ENCODE data around the gene MIP. TPM values are rescaled to one million over a fixed set of nuclear protein-coding genes. Genes with fewer than 3 reads are reported as not detected.
A peak's percentile ranks its signal among the peaks of the same experiment; 100 is the strongest.

The MIP gene
- total and polyA plus RNA-seq, 2 of the 13 experiments (the other 11 are each of a cell fraction or from before 2014, with no cell fraction given): not detected

DNA sequence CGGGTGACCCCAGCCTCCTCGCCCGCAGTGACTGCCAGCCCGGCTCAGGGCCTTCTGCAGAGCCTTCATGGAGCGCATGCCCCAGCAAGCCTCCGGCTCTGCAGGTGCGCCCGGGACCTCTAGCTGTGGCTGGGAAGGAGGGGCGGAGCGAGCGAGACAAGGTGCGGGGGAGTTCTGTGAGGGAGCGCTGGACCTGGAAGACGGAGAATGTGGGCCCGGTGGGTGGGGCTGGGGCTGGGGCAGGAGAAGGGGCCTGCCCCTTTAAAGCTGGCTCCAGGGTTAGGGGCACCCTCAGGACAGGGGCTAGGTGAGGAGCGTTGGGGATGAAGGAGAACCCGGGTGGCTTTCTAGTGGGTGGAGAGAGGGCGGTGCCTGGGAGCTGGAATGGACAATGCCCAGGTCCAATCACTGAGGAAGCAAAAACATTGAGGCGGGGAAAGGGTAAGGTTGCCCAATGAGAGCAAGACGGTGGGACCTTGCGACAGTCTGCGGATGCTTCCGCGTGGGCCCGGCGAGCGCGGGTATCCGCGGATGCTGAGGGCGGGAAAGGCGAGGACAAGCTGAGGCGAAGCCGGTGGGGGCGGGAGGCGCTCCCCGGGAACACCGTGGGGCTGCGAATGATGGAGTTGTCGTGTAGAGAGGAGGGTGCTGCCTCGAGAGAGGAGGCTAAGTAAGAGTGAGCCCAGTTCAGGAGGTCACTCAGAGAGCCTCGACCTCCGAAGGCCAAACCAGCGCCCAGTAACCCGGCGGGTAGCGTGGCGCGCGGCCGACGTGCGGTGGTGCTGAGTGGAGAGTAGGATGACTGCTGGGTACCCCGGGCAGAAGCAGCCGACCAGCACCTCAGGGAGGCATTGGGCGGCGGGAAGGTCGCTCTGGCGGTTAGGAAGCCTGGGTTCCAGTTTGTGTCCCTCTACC lies 33.8 kb upstream of the MIP start, which contains the start of gene GLS2 (continued):
- TF ChIP-seq SNRNP70 (IDR thresholded peaks at IDR 0.05; ENCODE audit: low read depth, low read length) (no peak), ZBTB46 (CRISPR knock-in tag; IDR thresholded peaks at IDR 0.05; ENCODE audit: borderline replicate concordance) (no peak), ZNF644 (CRISPR knock-in tag; IDR thresholded peaks at IDR 0.05; ENCODE audit: low read depth) (no peak), ZNF615 (CRISPR knock-in tag; IDR thresholded peaks at IDR 0.05; ENCODE audit: borderline replicate concordance) (no peak), SP1 (IDR thresholded peaks at IDR 0.05) (no peak), SP1 (CRISPR knock-in tag; IDR thresholded peaks at IDR 0.05) (no peak), RARA (CRISPR knock-in tag; IDR thresholded peaks at IDR 0.05) (0 out of 2 replicates have a peak, but pooled peaks have one; percentile 33), NFYB (CRISPR knock-in tag; IDR thresholded peaks at IDR 0.05) (peak; percentile 90), ZNF33B (CRISPR knock-in tag; IDR thresholded peaks at IDR 0.05) (peak; percentile 95), EEA1 (CRISPR knock-in tag; IDR thresholded peaks at IDR 0.05; ENCODE audit: borderline replicate concordance) (peak; percentile 94; the same call in 1 of the 2 replicates), ZNF10 (CRISPR knock-in tag; IDR thresholded peaks at IDR 0.05; ENCODE audit: borderline replicate concordance, low read depth) (no peak), EP300 (IDR thresholded peaks at IDR 0.05; ENCODE audit: low read depth in 2 of 2, low read length in 2 of 2) (no peak), EP300 (CRISPR knock-in tag; IDR thresholded peaks at IDR 0.05; ENCODE audit: borderline replicate concordance) (peak; percentile 32; the same call in 1 of the 2 replicates), CCDC6 (CRISPR knock-in tag; IDR thresholded peaks at IDR 0.05) (no peak; the same call in 1 of the 2 replicates), GMEB2 (CRISPR knock-in tag; IDR thresholded peaks at IDR 0.05; ENCODE audit: low read depth) (no peak), ZNF709 (CRISPR knock-in tag; IDR thresholded peaks at IDR 0.05) (peak; percentile 93), RFX3 (CRISPR knock-in tag; IDR thresholded peaks at IDR 0.05) (no peak), ZBTB34 (CRISPR knock-in tag; IDR thresholded peaks at IDR 0.05) (0 out of 2 replicates have a peak, but pooled peaks have one; percentile 24), ATF4 (CRISPR knock-in tag; IDR thresholded peaks at IDR 0.05) (peak in 1 of 2 experiments; percentile 62; a peak in 1 of 4 replicates), CEBPG (CRISPR knock-in tag; IDR thresholded peaks at IDR 0.05) (peak; percentile 83), CBFB (CRISPR knock-in tag; IDR thresholded peaks at IDR 0.05) (no peak)
- TF ChIP-seq, protein P1, sequence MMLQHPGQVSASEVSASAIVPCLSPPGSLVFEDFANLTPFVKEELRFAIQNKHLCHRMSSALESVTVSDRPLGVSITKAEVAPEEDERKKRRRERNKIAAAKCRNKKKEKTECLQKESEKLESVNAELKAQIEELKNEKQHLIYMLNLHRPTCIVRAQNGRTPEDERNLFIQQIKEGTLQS (CRISPR knock-in tag; IDR thresholded peaks at IDR 0.05): peak; percentile 16; the same call in 1 of the 2 replicates
- TF ChIP-seq, protein P2, sequence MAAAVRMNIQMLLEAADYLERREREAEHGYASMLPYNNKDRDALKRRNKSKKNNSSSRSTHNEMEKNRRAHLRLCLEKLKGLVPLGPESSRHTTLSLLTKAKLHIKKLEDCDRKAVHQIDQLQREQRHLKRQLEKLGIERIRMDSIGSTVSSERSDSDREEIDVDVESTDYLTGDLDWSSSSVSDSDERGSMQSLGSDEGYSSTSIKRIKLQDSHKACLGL (CRISPR knock-in tag; IDR thresholded peaks at IDR 0.05): peak; percentile 91

Data from HepG2 (cell line).